Left ventricle myocardium inferior (tissue), 1 donor: Measurements from ENCODE around the gene DLL4. TPM values are rescaled to one million over a fixed set of nuclear protein-coding genes. Genes with fewer than 3 reads are reported as not detected.

ENCODE experiments used
- DNase-seq: peaks from one replicate; pipeline ENCODE4 v3.0.0-alpha.2; 2020
- H3K27ac ChIP-seq: fragments of 200-600 bp; replicated peaks from 2 replicates; pipeline ENCODE4 v1.8.0; 2021
- H3K27me3 ChIP-seq: fragments of 200-600 bp; 2 replicates; pipeline ENCODE4 v1.8.0; 2021; ENCODE audit warnings: low read depth
- H3K36me3 ChIP-seq: fragments of 200-600 bp; 2 replicates; pipeline ENCODE4 v1.8.0; 2021
- H3K4me1 ChIP-seq: fragments of 200-600 bp; 2 replicates; pipeline ENCODE4 v1.8.0; 2021
- H3K4me3 ChIP-seq: fragments of 200-600 bp; 2 replicates; pipeline ENCODE4 v1.8.0; 2021; ENCODE audit warnings: mild to moderate bottlenecking, moderate library complexity
- H3K9me3 ChIP-seq: fragments of 200-600 bp; replicated peaks from 2 replicates; pipeline ENCODE4 v1.8.0; 2021
- CTCF ChIP-seq: fragments of 200-600 bp; IDR thresholded peaks from 2 replicates; pipeline ENCODE4 v1.8.0; 2021; ENCODE audit warnings: antibody characterized with exemption, mild to moderate bottlenecking, borderline replicate concordance
- intact Hi-C: fragments of 100-400 bp; cut with micrococcal nuclease; formaldehyde crosslinking; loops from one replicate; pipeline ENCODE4 v1.11.0; 2022
- long read RNA-seq: library from polyadenylated mRNA; unstranded; transcript quantifications from one replicate; pipeline ENCODE4 v2.0.0, GENCODE V29; 2021
- total RNA-seq: library from RNA; stranded (reverse); fragmentation: NEBNext Ultra II Directional; extraction: Animal tissue kit (Norgen Biotek cat#: 25700); gene quantifications from one replicate; pipeline ENCODE4 v1.2.1, GENCODE V29; 2021
- donor health status: DM: no; HTN: yes; CAD: no; lungs with severe emphysema.

The DLL4 gene
- total RNA-seq = 11.1 TPM
- long read RNA-seq, transcript DLL4-204 (11 exons, 3,433 nt) = major isoform, 16 of 26 reads
- long read RNA-seq, partial matches to known transcripts = 8 of 26 reads
- long read RNA-seq, other reads (novel, unspliced or antisense) = 2 of 26 reads

- peak; percentile 21 for TF ChIP-seq CTCF
- H3K9me3 ChIP-seq = no peaks in the 10 kb centered on the region
- H3K27me3 ChIP-seq = peaks cover 72% of the 10 kb centered on the region
- intact Hi-C loops = no loop called here
- peak; percentile 67 for DNase-seq
- H3K36me3 ChIP-seq = peaks cover 17% of the 10 kb centered on the region
- H3K4me1 ChIP-seq = peaks cover 86% of the 10 kb centered on the region
- peak within 1 kb of the TSS; percentile 92 for H3K27ac ChIP-seq
- peak within 1 kb of the TSS; percentile 77 for H3K4me3 ChIP-seq
Observed at GRCh38 chr15:40928821-40929659, at the start of gene DLL4. Gene DLL4, plus strand, starts transcription at chr15:40929340. Its CDS starts 329 bp downstream, at chr15:40929669.

- Histone ChIP-seq H3K4me1 (no peaks in the 10 kb centered on the region), H3K4me3 (no peak overlapping the region), H3K27me3 (peaks cover 2% of the 10 kb centered on the region), H3K36me3 (no peaks in the 10 kb centered on the region), H3K9me3 (peaks cover 8% of the 10 kb centered on the region), H3K27ac (no peak overlapping the region)
- intact Hi-C loops = no loop called here
- no peak for DNase-seq
- no peak for TF ChIP-seq CTCF
Observed at GRCh38 chr15:40879609-40880008, 49.5 kb upstream of the DLL4 start.

GRCh38 chr15:40881351-40881750 lies 47.8 kb upstream of the DLL4 start:
- Histone ChIP-seq H3K4me3 (no peak overlapping the region), H3K27ac (no peak overlapping the region), H3K27me3 (no peaks in the 10 kb centered on the region), H3K36me3 (no peaks in the 10 kb centered on the region), H3K4me1 (no peaks in the 10 kb centered on the region), H3K9me3 (peaks cover 8% of the 10 kb centered on the region)
- no peak for DNase-seq
- no peak for TF ChIP-seq CTCF
- intact Hi-C loops = no loop called here

- no peak overlapping the region for H3K27ac ChIP-seq
- intact Hi-C loops = no loop called here
- TF ChIP-seq CTCF = no peak
- H3K4me1 ChIP-seq = no peaks in the 10 kb centered on the region
- peaks cover 8% of the 10 kb centered on the region for H3K9me3 ChIP-seq
- H3K4me3 ChIP-seq = no peak overlapping the region
- no peak for DNase-seq
- H3K36me3 ChIP-seq = no peaks in the 10 kb centered on the region
- H3K27me3 ChIP-seq = no peaks in the 10 kb centered on the region
Observed at GRCh38 chr15:40886586-40886985, 42.6 kb upstream of the DLL4 start.

GRCh38 chr15:40889112-40889511 lies 40.0 kb upstream of the DLL4 start:
- H3K4me1 ChIP-seq = peaks cover 8% of the 10 kb centered on the region
- no peaks in the 10 kb centered on the region for H3K9me3 ChIP-seq
- no peak for TF ChIP-seq CTCF
- no peaks in the 10 kb centered on the region for H3K36me3 ChIP-seq
- intact Hi-C loops = no loop called here
- H3K27me3 ChIP-seq = no peaks in the 10 kb centered on the region
- H3K4me3 ChIP-seq = no peak overlapping the region
- H3K27ac ChIP-seq = no peak overlapping the region
- DNase-seq = no peak
